GM21367 (cell line): Measurements from ENCODE around the gene ZNF791.
"Not testable (repeated sequence)": the region's sequence is repeated elsewhere in the genome, so short reads cannot be mapped to it uniquely, and the experiment has no call there.

Experiments used
- ATAC-seq: cut with Tn5 transposase; IDR thresholded peaks from one replicate; pipeline ENCODE4 v1.9.1; 2021; ENCODE audit not compliant: unreplicated experiment

Gene ZNF791

GRCh38 chr19:12665671-12666264 lies 55.0 kb downstream of the ZNF791 start:
- no peak for ATAC-seq

GRCh38 chr19:12666265-12667048 lies 55.7 kb downstream of the ZNF791 start, which contains the start of the genes MAN2B1 and WDR83:
Gene MAN2B1, minus strand, starts transcription at chr19:12666742. Its CDS starts 41 bp downstream, at chr19:12666701.
Gene WDR83, plus strand, starts transcription at chr19:12666807. Its CDS starts 2,984 bp downstream, at chr19:12669791.
- no peak for ATAC-seq

- ATAC-seq = no peak
Observed at GRCh38 chr19:12667731-12668302, 57.1 kb downstream of the ZNF791 start.

- ATAC-seq = no peak
Observed at GRCh38 chr19:12668346-12668745, 57.6 kb downstream of the ZNF791 start.

GRCh38 chr19:12668932-12669269 lies 58.2 kb downstream of the ZNF791 start:
- no peak for ATAC-seq

GRCh38 chr19:12669270-12670158 lies 58.8 kb downstream of the ZNF791 start:
- no peak for ATAC-seq

GRCh38 chr19:12670159-12670928 lies 59.6 kb downstream of the ZNF791 start:
- ATAC-seq = no peak

- no peak for ATAC-seq
Observed at GRCh38 chr19:12672744-12673143, 62.0 kb downstream of the ZNF791 start.

- ATAC-seq = no peak
Observed at GRCh38 chr19:12675399-12675798, 64.7 kb downstream of the ZNF791 start.

GRCh38 chr19:12675940-12676339 lies 65.2 kb downstream of the ZNF791 start:
- ATAC-seq = no peak

- no peak for ATAC-seq
Observed at GRCh38 chr19:12676384-12676792, 65.7 kb downstream of the ZNF791 start.

- no peak for ATAC-seq
Observed at GRCh38 chr19:12676928-12677327, 66.2 kb downstream of the ZNF791 start.

GRCh38 chr19:12678039-12678438 lies 67.3 kb downstream of the ZNF791 start:
- ATAC-seq = not testable (repeated sequence)

- no peak for ATAC-seq
Observed at GRCh38 chr19:12680034-12680433, 69.3 kb downstream of the ZNF791 start.

- ATAC-seq = peak; percentile 59
Observed at GRCh38 chr19:12681074-12681987, 70.6 kb downstream of the ZNF791 start, which contains the start of gene DHPS. Gene DHPS, minus strand, starts transcription at chr19:12681880. Its CDS starts 114 bp downstream, at chr19:12681766.
